ENCODE results near the gene ANO10.
"Not testable (repeated sequence)": the region's sequence is repeated elsewhere in the genome, so short reads cannot be mapped to it uniquely, and the experiment has no call there.

ANO10 gene

DNA sequence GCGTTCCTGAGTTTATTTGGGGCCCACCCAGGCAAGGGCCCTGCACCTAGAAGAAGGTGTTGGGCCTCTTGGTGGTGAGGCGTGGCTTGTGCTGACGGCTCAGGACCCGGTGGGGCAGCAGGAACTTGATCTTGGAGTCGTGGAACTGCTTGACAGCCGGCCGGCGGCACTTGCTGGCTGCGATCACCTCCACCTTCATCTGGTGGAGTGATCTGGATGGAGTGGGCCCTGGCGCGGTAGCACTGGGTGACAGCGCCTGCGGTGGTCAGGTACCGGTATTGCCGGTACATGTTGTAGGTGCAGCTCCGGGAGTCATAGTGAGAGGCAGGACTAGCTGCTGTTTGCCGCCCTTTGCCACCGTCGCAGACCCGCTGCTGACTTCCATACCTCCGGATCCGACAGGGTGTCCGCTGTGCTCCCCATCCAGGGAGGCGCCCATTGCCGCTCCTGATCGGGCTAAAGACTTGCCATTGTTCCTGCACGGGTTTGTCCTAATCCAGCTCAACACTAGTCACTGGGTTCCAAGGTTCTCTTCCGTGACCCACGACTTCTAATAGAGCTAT, 136.8 kb downstream of the ANO10 start:
- H3K4me1 ChIP-seq (ENCODE audit: control insufficient read depth, low read depth, low read length) = peaks cover 19% of the 10 kb centered on the region
- H3K36me3 ChIP-seq (ENCODE audit: control insufficient read depth, low read depth, low read length) = no peaks in the 10 kb centered on the region
- no peak overlapping the region for H3K27ac ChIP-seq (ENCODE audit: low read length)
- H3K4me3 ChIP-seq (ENCODE audit: low read length) = no peak overlapping the region
- peaks cover 7% of the 10 kb centered on the region for H3K27me3 ChIP-seq (ENCODE audit: control insufficient read depth, insufficient read depth, low read length)
- H3K9ac ChIP-seq (ENCODE audit: low read length) = no peak overlapping the region
- no peaks in the 10 kb centered on the region for H3K9me3 ChIP-seq (ENCODE audit: control insufficient read depth, low read depth, low read length)

DNA sequence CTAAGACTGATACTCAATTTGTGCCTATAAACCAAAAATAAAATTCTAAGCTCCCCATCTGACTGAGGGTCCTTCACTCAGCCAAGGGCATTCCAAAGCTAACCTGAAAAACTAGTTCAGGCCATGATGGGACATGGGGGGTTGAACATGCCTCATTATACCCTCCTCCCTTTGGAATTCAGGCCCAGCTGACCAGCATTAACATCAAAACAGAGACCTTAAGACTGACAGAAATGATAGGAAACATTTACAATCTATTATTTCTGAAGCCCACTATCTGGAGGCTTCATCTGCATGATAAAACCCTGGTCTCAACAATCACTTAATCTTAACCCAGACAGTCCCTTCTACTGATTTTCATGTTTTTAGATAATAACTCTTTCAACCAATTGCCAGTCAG, 140.4 kb downstream of the ANO10 start:
- Histone ChIP-seq H3K27ac (ENCODE audit: low read length) (no peak overlapping the region), H3K27me3 (ENCODE audit: control insufficient read depth, insufficient read depth, low read length) (peaks cover 26% of the 10 kb centered on the region), H3K9ac (ENCODE audit: low read length) (no peak overlapping the region), H3K36me3 (ENCODE audit: control insufficient read depth, low read depth, low read length) (no peaks in the 10 kb centered on the region), H3K9me3 (ENCODE audit: control insufficient read depth, low read depth, low read length) (no peaks in the 10 kb centered on the region), H3K4me1 (ENCODE audit: control insufficient read depth, low read depth, low read length) (peaks cover 39% of the 10 kb centered on the region), H3K4me3 (ENCODE audit: low read length) (no peak overlapping the region)

DNA sequence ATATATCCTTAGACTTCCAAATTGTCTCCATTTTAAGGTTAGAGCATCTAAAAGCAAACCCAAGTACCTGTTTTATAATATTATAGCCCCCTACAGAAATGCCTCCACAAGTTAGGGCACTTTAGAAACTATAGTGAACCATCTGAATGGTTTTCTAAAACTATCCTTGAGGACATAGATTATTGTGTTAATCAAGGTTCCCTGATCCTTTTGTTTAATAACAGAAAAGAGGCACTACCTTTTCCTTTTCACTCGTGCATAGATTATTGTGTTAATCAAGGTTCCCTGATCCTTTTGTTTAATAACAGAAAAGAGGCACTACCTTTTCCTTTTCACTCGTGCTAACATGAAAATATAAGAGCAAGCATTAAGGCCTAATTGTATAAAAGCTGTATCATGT, 143.0 kb downstream of the ANO10 start:
- not testable (repeated sequence) for H3K27ac ChIP-seq (ENCODE audit: low read length); H3K36me3 ChIP-seq (ENCODE audit: control insufficient read depth, low read depth, low read length); H3K9ac ChIP-seq (ENCODE audit: low read length); H3K9me3 ChIP-seq (ENCODE audit: control insufficient read depth, low read depth, low read length)
- Histone ChIP-seq H3K4me3 (ENCODE audit: low read length) (peak overlapping the region; percentile 35), H3K4me1 (ENCODE audit: control insufficient read depth, low read depth, low read length) (peaks cover 34% of the 10 kb centered on the region), H3K27me3 (ENCODE audit: control insufficient read depth, insufficient read depth, low read length) (peaks cover 26% of the 10 kb centered on the region)

DNA sequence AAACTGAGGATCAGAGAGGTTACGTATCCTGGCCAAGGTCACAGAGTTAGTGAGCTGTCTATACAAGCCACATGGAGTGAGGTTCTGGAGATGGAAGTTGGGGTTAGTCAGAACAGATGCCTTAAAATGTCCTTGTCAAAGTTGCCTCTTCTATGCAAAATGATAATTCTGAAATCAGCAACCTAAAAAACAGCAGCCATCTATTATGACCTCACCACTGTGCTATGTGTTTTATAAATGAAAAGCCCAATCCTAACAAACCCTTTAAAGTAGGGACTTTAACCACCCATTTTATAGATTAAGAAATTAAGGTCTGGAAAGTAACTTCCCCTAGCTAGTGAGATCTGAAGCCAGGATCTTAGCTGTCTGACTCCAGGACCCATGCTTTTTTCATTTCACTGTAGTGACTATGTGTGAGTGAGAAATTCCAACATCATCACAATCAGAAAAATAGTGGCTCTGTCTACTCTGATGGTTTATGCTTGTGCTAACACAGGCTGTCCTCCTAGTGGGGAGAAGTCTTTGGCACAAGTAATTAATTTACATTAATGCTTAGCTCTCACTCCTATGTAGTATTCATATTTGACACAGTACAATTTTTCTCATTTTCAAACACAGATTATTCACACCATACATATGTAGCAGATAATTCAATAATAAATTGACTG, 143.6 kb downstream of the ANO10 start:
- no peaks in the 10 kb centered on the region for H3K36me3 ChIP-seq (ENCODE audit: control insufficient read depth, low read depth, low read length)
- no peaks in the 10 kb centered on the region for H3K9me3 ChIP-seq (ENCODE audit: control insufficient read depth, low read depth, low read length)
- no peak overlapping the region for H3K9ac ChIP-seq (ENCODE audit: low read length)
- H3K4me1 ChIP-seq (ENCODE audit: control insufficient read depth, low read depth, low read length) = peaks cover 34% of the 10 kb centered on the region
- H3K4me3 ChIP-seq (ENCODE audit: low read length) = peak overlapping the region; percentile 35
- no peak overlapping the region for H3K27ac ChIP-seq (ENCODE audit: low read length)
- H3K27me3 ChIP-seq (ENCODE audit: control insufficient read depth, insufficient read depth, low read length) = peaks cover 26% of the 10 kb centered on the region

DNA sequence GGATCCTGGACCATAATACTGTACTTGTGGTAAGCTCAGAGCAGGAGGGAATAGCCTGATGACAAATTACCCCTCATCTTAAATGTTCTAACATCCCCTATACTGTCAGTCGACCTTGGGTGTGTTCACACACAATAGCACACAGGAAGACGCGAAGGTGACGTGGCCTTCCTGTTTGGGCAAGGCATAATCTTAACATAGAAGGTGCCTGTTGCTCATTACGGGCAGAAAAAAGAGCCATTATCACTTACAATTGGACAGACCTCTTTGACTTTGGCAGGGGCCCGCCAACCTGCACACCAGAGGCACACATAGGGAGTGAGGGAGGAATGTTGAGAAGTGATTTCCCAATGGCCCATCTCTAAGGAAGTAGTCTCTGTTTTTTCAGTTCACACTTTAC, 144.2 kb downstream of the ANO10 start:
- Histone ChIP-seq H3K27me3 (ENCODE audit: control insufficient read depth, insufficient read depth, low read length) (peaks cover 26% of the 10 kb centered on the region), H3K9ac (ENCODE audit: low read length) (no peak overlapping the region), H3K27ac (ENCODE audit: low read length) (no peak overlapping the region), H3K4me3 (ENCODE audit: low read length) (no peak overlapping the region), H3K4me1 (ENCODE audit: control insufficient read depth, low read depth, low read length) (peaks cover 34% of the 10 kb centered on the region), H3K9me3 (ENCODE audit: control insufficient read depth, low read depth, low read length) (no peaks in the 10 kb centered on the region), H3K36me3 (ENCODE audit: control insufficient read depth, low read depth, low read length) (no peaks in the 10 kb centered on the region)

DNA sequence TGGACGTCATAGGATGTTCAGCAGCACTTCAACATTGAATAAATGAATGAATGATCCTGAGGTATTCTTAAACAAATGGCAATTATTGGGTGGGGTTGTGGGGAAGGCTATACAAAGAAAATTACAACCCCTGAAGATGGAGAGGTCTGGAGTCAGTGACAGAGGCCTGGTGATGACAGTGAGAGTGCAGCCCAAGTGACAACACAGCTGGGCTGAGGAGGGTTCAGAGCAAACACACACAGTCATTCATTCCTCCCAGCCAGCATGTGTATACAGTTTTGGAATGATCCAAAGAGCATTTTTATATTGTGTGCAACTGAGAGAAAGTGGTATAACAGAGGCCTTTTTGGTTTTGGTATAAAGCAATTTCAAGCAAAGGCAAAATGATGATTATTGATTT, 148.1 kb downstream of the ANO10 start:
- no peak overlapping the region for H3K4me3 ChIP-seq (ENCODE audit: low read length)
- H3K27me3 ChIP-seq (ENCODE audit: control insufficient read depth, insufficient read depth, low read length) = peaks cover 13% of the 10 kb centered on the region
- H3K36me3 ChIP-seq (ENCODE audit: control insufficient read depth, low read depth, low read length) = no peaks in the 10 kb centered on the region

DNA sequence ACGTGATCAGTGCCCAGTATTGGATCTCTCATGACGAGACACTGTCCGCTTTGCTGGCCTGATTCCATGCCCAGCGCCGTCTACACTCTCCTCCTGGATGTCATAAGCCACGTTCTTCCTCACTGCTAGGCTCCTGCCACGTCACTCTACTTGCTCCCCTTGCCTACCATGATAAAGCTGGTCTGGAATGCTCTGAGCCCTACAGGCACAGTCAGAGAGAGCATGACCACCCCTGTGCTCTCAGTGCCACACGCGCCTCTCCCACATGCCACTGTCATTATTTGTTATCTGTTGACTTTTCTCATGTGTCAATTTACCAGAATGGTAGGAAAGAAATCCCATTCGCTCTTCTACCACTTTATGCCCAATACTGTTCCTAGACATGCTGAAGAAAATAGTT, 148.6 kb downstream of the ANO10 start:
- H3K27ac ChIP-seq (ENCODE audit: low read length) = no peak overlapping the region
- H3K9me3 ChIP-seq (ENCODE audit: control insufficient read depth, low read depth, low read length) = no peaks in the 10 kb centered on the region
- H3K9ac ChIP-seq (ENCODE audit: low read length) = no peak overlapping the region
- no peak overlapping the region for H3K4me3 ChIP-seq (ENCODE audit: low read length)
- H3K4me1 ChIP-seq (ENCODE audit: control insufficient read depth, low read depth, low read length) = peaks cover 9% of the 10 kb centered on the region
- H3K27me3 ChIP-seq (ENCODE audit: control insufficient read depth, insufficient read depth, low read length) = peaks cover 11% of the 10 kb centered on the region
- no peaks in the 10 kb centered on the region for H3K36me3 ChIP-seq (ENCODE audit: control insufficient read depth, low read depth, low read length)

More for the DNA sequence above, 148.1 kb downstream of the ANO10 start:
- Histone ChIP-seq H3K4me1 (ENCODE audit: control insufficient read depth, low read depth, low read length) (peaks cover 13% of the 10 kb centered on the region), H3K9ac (ENCODE audit: low read length) (no peak overlapping the region), H3K9me3 (ENCODE audit: control insufficient read depth, low read depth, low read length) (no peaks in the 10 kb centered on the region), H3K27ac (ENCODE audit: low read length) (no peak overlapping the region)

DNA sequence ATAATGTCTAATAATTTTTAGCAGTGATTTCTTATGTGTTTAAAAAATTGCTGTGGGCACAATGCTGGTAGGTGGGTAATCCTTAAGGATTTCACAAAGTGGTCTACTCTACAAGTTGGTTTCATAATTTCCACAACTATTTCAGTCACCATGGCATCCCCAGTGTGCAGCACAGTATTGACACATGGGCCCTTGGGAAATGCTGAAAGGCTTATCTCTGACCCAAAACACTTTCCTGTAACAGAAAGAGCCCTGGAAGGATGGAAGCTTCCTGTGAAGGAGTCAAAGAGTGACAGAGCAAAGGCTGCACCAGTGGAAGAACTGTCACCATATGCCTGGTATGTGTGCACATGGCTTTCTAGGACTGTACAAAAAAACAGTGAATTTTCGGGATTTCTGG, 153.7 kb downstream of the ANO10 start:
- Histone ChIP-seq H3K27ac (ENCODE audit: low read length) (no peak overlapping the region), H3K27me3 (ENCODE audit: control insufficient read depth, insufficient read depth, low read length) (no peaks in the 10 kb centered on the region), H3K36me3 (ENCODE audit: control insufficient read depth, low read depth, low read length) (no peaks in the 10 kb centered on the region), H3K9ac (ENCODE audit: low read length) (no peak overlapping the region), H3K4me3 (ENCODE audit: low read length) (no peak overlapping the region), H3K4me1 (ENCODE audit: control insufficient read depth, low read depth, low read length) (no peaks in the 10 kb centered on the region), H3K9me3 (ENCODE audit: control insufficient read depth, low read depth, low read length) (peaks cover 10% of the 10 kb centered on the region)

DNA sequence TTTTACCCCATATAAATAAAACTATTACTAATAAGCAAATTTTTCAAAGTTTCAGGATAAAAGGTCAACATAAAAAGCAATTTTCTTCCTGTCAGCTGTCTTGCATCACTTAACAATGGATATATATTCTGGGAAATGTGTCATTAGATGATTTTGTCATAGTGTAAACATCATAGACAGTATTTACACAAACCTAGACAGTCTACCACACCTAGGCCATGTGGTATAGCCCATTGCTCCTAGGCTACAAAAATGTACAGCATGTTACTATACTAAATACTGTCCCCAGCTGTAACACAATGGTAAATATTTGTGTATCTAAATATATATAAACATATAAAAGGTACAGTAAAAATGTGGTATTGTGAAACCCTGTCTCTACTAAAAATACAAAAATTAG, 156.7 kb downstream of the ANO10 start:
- Histone ChIP-seq H3K9me3 (ENCODE audit: control insufficient read depth, low read depth, low read length) (peaks cover 15% of the 10 kb centered on the region), H3K9ac (ENCODE audit: low read length) (no peak overlapping the region), H3K4me3 (ENCODE audit: low read length) (no peak overlapping the region), H3K27me3 (ENCODE audit: control insufficient read depth, insufficient read depth, low read length) (no peaks in the 10 kb centered on the region), H3K27ac (ENCODE audit: low read length) (no peak overlapping the region), H3K4me1 (ENCODE audit: control insufficient read depth, low read depth, low read length) (no peaks in the 10 kb centered on the region), H3K36me3 (ENCODE audit: control insufficient read depth, low read depth, low read length) (no peaks in the 10 kb centered on the region)

DNA sequence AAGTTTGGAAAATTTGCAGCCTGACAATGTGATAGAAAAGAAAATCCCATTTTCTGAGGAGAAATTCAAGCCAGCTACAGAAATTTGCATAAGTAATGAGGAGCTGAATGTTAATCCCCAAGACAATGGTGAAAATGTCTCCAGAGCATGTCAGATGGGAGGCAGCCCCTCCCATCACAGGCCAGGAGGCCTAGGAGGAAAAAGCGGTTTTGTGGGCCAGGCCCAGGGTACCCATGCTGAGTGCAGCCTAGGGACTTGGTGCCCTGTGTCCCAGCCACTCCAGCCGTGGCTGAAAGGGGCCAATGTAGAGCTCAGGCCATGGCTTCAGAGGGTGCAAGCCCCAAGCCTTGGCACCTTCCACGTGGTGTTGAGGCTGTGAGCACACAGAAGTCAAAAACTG, 159.2 kb downstream of the ANO10 start:
- not testable (repeated sequence) for H3K4me1 ChIP-seq (ENCODE audit: control insufficient read depth, low read depth, low read length); H3K36me3 ChIP-seq (ENCODE audit: control insufficient read depth, low read depth, low read length); H3K27ac ChIP-seq (ENCODE audit: low read length); H3K27me3 ChIP-seq (ENCODE audit: control insufficient read depth, insufficient read depth, low read length); H3K4me3 ChIP-seq (ENCODE audit: low read length); H3K9ac ChIP-seq (ENCODE audit: low read length)
- H3K9me3 ChIP-seq (ENCODE audit: control insufficient read depth, low read depth, low read length) = peaks cover 15% of the 10 kb centered on the region

DNA sequence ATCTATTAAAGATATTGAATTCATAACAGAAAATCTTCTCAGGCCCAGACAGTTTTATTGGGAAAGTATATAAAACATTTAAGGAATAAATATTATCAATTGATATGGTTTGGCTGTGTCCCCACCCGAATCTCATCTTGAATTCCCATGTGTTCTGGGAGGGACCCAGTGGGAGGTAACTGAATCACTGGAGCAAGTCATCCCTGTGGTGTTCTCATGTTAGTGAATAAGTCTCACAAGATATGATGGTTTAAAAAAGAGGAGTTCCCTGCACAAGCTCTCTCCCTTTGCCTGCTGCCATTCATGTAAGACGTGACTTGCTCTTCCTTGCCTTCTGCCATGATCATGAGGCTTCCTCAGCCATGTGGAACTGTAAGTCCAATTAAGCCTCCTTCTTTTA, 160.5 kb downstream of the ANO10 start:
- H3K4me3 ChIP-seq (ENCODE audit: low read length) = no peak overlapping the region
- no peaks in the 10 kb centered on the region for H3K27me3 ChIP-seq (ENCODE audit: control insufficient read depth, insufficient read depth, low read length)
- no peaks in the 10 kb centered on the region for H3K4me1 ChIP-seq (ENCODE audit: control insufficient read depth, low read depth, low read length)
- peaks cover 15% of the 10 kb centered on the region for H3K9me3 ChIP-seq (ENCODE audit: control insufficient read depth, low read depth, low read length)
- no peak overlapping the region for H3K9ac ChIP-seq (ENCODE audit: low read length)
- H3K27ac ChIP-seq (ENCODE audit: low read length) = no peak overlapping the region
- H3K36me3 ChIP-seq (ENCODE audit: control insufficient read depth, low read depth, low read length) = no peaks in the 10 kb centered on the region

DNA sequence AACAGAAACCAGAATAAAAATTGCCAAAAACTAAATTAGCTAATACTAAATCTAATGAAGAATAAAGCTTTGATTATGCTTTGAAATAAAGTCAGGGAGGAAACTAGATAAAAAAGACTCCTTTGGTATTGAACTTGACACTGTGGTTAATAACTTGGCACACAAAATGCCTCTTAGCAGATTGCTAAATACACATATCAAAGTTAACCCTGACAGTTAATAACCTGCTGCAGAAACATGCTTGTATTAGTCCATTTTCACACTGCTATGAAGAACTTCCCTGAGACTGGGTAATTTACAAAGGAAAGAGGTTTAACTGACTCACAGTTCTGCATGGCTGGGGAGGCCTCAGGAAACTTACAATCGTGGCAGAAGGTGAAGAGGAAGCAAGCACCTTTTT, 164.8 kb downstream of the ANO10 start:
- not testable (repeated sequence) for H3K27me3 ChIP-seq (ENCODE audit: control insufficient read depth, insufficient read depth, low read length); H3K4me3 ChIP-seq (ENCODE audit: low read length); H3K27ac ChIP-seq (ENCODE audit: low read length); H3K9ac ChIP-seq (ENCODE audit: low read length); H3K9me3 ChIP-seq (ENCODE audit: control insufficient read depth, low read depth, low read length); H3K36me3 ChIP-seq (ENCODE audit: control insufficient read depth, low read depth, low read length); H3K4me1 ChIP-seq (ENCODE audit: control insufficient read depth, low read depth, low read length)

All from iPS-18a (cell line).